A673 (cell line): ENCODE results near the gene NR2F2. TPM values are rescaled to one million over a fixed set of nuclear protein-coding genes. Genes with fewer than 3 reads are reported as not detected.

Experiments
- BruUV-seq: library from RNA; stranded (reverse); fragments of 400-500 nt; replicated peaks from 2 replicates; lab custom pipeline; 2021; lab: Mats Ljungman, UMichigan
- CTCF ChIA-PET: fragments of 300-600 bp; sonication (Branson Sonifier 250); formaldehyde crosslinking; loops from one replicate; lab custom pipeline; 2022; ENCODE audit warnings: antibody characterized with exemption; lab: Charles Lee
- POLR2A ChIA-PET: fragments of 300-600 bp; sonication (Branson Sonifier 250); formaldehyde crosslinking; loops from one replicate; lab custom pipeline; 2022; ENCODE audit warnings: antibody characterized with exemption; ENCODE audit not compliant: low non-redundant PET; lab: Charles Lee
- DNase-seq: peaks from one replicate; pipeline ENCODE4 v3.0.0-alpha.2; 2015; ENCODE audit warnings: low spot score
- H3K27ac ChIP-seq: fragments of 200-600 bp; sonication (generic); 2 replicates; pipeline ENCODE4 v1.5.1; 2016; ENCODE audit warnings: mixed run types, low read depth, mild to moderate bottlenecking, mixed read lengths, antibody characterized with exemption, low read length; ENCODE audit not compliant: poor library complexity, severe bottlenecking
- H3K27me3 ChIP-seq: fragments of 200-600 bp; sonication (generic); replicated peaks from 2 replicates; pipeline ENCODE4 v1.6.1; 2017; ENCODE audit warnings: mixed run types, low read depth, mild to moderate bottlenecking, mixed read lengths, antibody characterized with exemption, low read length; ENCODE audit not compliant: insufficient read depth, poor library complexity
- H3K36me3 ChIP-seq: fragments of 200-600 bp; sonication (generic); 2 replicates; pipeline ENCODE4 v1.6.1; 2016; ENCODE audit warnings: mixed run types, mild to moderate bottlenecking, mixed read lengths, antibody characterized with exemption, low read length; ENCODE audit not compliant: insufficient read depth, poor library complexity, severe bottlenecking
- H3K4me1 ChIP-seq: fragments of 200-600 bp; sonication (generic); 2 replicates; pipeline ENCODE4 v1.6.1; 2017; ENCODE audit warnings: mixed run types, mild to moderate bottlenecking, mixed read lengths, antibody characterized with exemption, low read length; ENCODE audit not compliant: insufficient read depth, poor library complexity, severe bottlenecking
- H3K4me3 ChIP-seq: fragments of 200-600 bp; sonication (generic); 2 replicates; pipeline ENCODE4 v1.5.1; 2016; ENCODE audit warnings: low read depth, mixed run types, mild to moderate bottlenecking, mixed read lengths, low read length; ENCODE audit not compliant: poor library complexity, severe bottlenecking
- H3K9me3 ChIP-seq: fragments of 200-600 bp; sonication (generic); 2 replicates; pipeline ENCODE4 v1.6.1; 2016; ENCODE audit warnings: mixed run types, low read depth, mild to moderate bottlenecking, mixed read lengths, antibody characterized with exemption, low read length; ENCODE audit not compliant: poor library complexity, severe bottlenecking
- CTCF ChIP-seq: fragments of 300-800, 200-600 bp; sonication (generic); conservative IDR thresholded peaks from 2 replicates; pipeline ENCODE4 v1.5.1; 2017; ENCODE audit warnings: low read depth, mild to moderate bottlenecking, antibody characterized with exemption, low read length, moderate library complexity, mixed read lengths
- EZH2 ChIP-seq: fragments of 200-600 bp; sonication (generic); IDR thresholded peaks from 2 replicates; pipeline ENCODE4 v1.6.1; 2017; ENCODE audit warnings: borderline replicate concordance, low read depth, mild to moderate bottlenecking, mixed read lengths, antibody characterized with exemption, low read length; ENCODE audit not compliant: poor library complexity, severe bottlenecking
- intact Hi-C: fragments of 100-400 bp; cut with micrococcal nuclease; formaldehyde crosslinking; loops from one replicate; pipeline ENCODE4 v1.10.0; 2022; ENCODE audit not compliant: unreplicated experiment
- total RNA-seq: library from RNA; stranded (reverse); gene quantifications from 2 replicates; pipeline ENCODE4 v1.2.3, GENCODE V29; 2021

Gene NR2F2
- total RNA-seq, 1 experiment from 2014 or later = 106 TPM

- Histone ChIP-seq H3K4me3 (no peak overlapping the region), H3K36me3 (no peaks in the 10 kb centered on the region), H3K9me3 (no peaks in the 10 kb centered on the region), H3K4me1 (peaks cover 76% of the 10 kb centered on the region), H3K27ac (no peak overlapping the region), H3K27me3 (no peaks in the 10 kb centered on the region)
- POLR2A ChIA-PET = no interaction called here
- CTCF ChIA-PET = no interaction called here
- intact Hi-C loops = no loop called here
- TF ChIP-seq CTCF = no peak
- TF ChIP-seq EZH2 = no peak
- no TSS peak for BruUV-seq
- no peak for DNase-seq
Measured at GRCh38 chr15:96351761-96352603, 21.5 kb downstream of the NR2F2 start.

- H3K4me3 ChIP-seq = no peak overlapping the region
- intact Hi-C loops = no loop called here
- no peaks in the 10 kb centered on the region for H3K9me3 ChIP-seq
- no peak for DNase-seq
- no peak overlapping the region for H3K27ac ChIP-seq
- peaks cover 72% of the 10 kb centered on the region for H3K4me1 ChIP-seq
- TF ChIP-seq EZH2 = no peak
- no peak for TF ChIP-seq CTCF
- ChIA-PET POLR2A (no interaction called here), CTCF (no interaction called here)
- H3K27me3 ChIP-seq = no peaks in the 10 kb centered on the region
- H3K36me3 ChIP-seq = no peaks in the 10 kb centered on the region
- no TSS peak for BruUV-seq
Measured at GRCh38 chr15:96352604-96353405, 22.3 kb downstream of the NR2F2 start.

GRCh38 chr15:96353416-96353929, 23.0 kb downstream of the NR2F2 start:
- Histone ChIP-seq H3K27me3 (no peaks in the 10 kb centered on the region), H3K27ac (no peak overlapping the region), H3K9me3 (no peaks in the 10 kb centered on the region), H3K4me3 (peak overlapping the region; percentile 65), H3K4me1 (peaks cover 72% of the 10 kb centered on the region), H3K36me3 (no peaks in the 10 kb centered on the region)
- no peak for DNase-seq
- no TSS peak for BruUV-seq
- POLR2A ChIA-PET = no interaction called here
- TF ChIP-seq EZH2 (no peak), CTCF (no peak)
- intact Hi-C loops = no loop called here
- CTCF ChIA-PET = no interaction called here
